ENCODE results near the gene CIDEC.

GRCh38 chr3:9902372-9903237 lies 22.6 kb upstream of the CIDEC start, which contains the start of gene IL17RE:
- TF ChIP-seq POLR2A (IDR thresholded peaks at IDR 0.05) (no peak), CTCF (IDR thresholded peaks at IDR 0.05) (no peak)

Data from testis (tissue), 2 donors.